ENCODE measurements around the gene DNM1.

DNA sequence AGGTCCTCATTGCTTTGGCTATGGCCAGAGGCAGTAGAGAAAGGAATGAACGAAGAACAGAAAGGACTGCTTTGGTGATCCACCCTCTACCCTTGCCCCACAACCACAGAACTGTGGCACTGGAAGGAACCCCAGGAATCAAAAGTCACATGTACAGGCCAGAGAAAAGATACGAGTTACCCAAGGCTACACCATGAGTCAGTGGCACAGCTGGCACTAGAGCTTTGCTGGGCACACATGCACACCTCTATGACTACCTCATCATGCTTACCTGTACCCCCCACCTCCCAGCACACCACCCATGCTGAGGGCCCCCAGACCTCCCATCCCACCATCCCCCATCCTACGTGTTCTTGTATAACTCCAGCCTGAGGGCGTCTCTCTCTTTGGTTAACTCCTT is 59.5 kb downstream of the DNM1 start:
- TF ChIP-seq EZH2 (IDR thresholded peaks at IDR 0.05; ENCODE audit: borderline replicate concordance, low read depth, low read length, severe bottlenecking) (no peak), POLR2A (IDR thresholded peaks at IDR 0.05; ENCODE audit: low read depth, low read length) (no peak), POLR2AphosphoS5 (IDR thresholded peaks at IDR 0.05; ENCODE audit: insufficient read depth, low read depth, low read length) (no peak), FOS (IDR thresholded peaks at IDR 0.05; ENCODE audit: borderline replicate concordance, insufficient read depth, low read length) (no peak)
- TF ChIP-seq, protein P1, sequence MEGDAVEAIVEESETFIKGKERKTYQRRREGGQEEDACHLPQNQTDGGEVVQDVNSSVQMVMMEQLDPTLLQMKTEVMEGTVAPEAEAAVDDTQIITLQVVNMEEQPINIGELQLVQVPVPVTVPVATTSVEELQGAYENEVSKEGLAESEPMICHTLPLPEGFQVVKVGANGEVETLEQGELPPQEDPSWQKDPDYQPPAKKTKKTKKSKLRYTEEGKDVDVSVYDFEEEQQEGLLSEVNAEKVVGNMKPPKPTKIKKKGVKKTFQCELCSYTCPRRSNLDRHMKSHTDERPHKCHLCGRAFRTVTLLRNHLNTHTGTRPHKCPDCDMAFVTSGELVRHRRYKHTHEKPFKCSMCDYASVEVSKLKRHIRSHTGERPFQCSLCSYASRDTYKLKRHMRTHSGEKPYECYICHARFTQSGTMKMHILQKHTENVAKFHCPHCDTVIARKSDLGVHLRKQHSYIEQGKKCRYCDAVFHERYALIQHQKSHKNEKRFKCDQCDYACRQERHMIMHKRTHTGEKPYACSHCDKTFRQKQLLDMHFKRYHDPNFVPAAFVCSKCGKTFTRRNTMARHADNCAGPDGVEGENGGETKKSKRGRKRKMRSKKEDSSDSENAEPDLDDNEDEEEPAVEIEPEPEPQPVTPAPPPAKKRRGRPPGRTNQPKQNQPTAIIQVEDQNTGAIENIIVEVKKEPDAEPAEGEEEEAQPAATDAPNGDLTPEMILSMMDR (IDR thresholded peaks at IDR 0.05; ENCODE audit: extremely low read depth in 1 of 2, insufficient read depth in 1 of 2, low read depth in 1 of 2, low read length in 2 of 2): no peak
